ENCODE measurements around the gene APOBEC3G.

DNA sequence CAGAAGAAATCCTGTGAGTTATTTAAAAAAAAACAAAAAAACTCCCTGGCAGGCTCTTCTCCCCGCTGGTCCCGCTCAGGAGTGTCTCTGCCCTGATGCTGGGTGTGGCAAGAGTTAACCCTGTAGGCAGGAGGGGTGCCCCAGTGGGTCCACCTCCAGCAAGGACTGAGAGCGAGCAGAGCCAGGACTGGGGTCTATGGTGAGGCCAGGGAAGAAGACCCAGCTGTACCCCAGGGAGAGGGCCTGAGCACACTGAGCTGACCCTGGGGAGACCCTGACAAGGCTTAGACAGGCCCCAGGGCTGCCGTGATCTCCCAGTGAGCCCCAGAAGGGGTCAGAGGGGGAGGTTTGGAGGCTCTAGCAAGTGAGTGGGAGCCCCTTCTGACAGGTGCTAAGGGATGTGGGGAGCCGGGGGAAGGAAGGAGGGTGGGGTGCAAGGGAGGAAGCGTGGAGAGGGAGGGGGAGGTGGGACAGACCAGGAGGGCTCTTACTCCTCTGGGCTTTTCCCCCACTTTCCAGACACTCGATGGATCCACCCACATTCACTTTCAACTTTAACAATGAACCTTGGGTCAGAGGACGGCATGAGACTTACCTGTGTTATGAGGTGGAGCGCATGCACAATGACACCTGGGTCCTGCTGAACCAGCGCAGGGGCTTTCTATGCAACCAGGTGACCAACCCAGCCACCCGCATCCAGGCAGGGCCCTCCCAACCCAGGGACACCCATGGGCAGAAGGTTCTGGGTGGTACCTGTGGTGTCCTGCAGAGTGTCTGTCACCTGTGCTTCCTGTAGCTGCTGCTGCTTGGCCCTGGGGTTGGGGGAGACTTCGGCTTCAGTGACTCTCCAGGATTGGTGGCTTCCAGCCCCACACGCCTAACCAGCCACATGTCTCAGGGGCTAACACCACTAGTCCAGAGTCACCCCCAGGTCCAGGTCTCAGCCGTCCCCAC, 6.4 kb downstream of the APOBEC3G start:
- no peak for TF ChIP-seq POLR2A (IDR thresholded peaks at IDR 0.05)
- TF ChIP-seq, protein P1, sequence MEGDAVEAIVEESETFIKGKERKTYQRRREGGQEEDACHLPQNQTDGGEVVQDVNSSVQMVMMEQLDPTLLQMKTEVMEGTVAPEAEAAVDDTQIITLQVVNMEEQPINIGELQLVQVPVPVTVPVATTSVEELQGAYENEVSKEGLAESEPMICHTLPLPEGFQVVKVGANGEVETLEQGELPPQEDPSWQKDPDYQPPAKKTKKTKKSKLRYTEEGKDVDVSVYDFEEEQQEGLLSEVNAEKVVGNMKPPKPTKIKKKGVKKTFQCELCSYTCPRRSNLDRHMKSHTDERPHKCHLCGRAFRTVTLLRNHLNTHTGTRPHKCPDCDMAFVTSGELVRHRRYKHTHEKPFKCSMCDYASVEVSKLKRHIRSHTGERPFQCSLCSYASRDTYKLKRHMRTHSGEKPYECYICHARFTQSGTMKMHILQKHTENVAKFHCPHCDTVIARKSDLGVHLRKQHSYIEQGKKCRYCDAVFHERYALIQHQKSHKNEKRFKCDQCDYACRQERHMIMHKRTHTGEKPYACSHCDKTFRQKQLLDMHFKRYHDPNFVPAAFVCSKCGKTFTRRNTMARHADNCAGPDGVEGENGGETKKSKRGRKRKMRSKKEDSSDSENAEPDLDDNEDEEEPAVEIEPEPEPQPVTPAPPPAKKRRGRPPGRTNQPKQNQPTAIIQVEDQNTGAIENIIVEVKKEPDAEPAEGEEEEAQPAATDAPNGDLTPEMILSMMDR (IDR thresholded peaks at IDR 0.05): no peak

All from ovary (tissue), 3 donors.